Activated T-helper 9 cell treated with anti-CD3 and anti-CD28 coated beads, Interleukin-2, amount 50 U/mL, for 16 hours (primary cell): ENCODE results near the gene MARCHF7.
"Not testable (repeated sequence)": the region's sequence is repeated elsewhere in the genome, so short reads cannot be mapped to it uniquely, and the experiment has no call there.

Source experiments
- DNase-seq: peaks from one replicate; pipeline ENCODE4 v3.0.0-alpha.2; 2020; ENCODE audit warnings: low read depth

The MARCHF7 gene, protein sequence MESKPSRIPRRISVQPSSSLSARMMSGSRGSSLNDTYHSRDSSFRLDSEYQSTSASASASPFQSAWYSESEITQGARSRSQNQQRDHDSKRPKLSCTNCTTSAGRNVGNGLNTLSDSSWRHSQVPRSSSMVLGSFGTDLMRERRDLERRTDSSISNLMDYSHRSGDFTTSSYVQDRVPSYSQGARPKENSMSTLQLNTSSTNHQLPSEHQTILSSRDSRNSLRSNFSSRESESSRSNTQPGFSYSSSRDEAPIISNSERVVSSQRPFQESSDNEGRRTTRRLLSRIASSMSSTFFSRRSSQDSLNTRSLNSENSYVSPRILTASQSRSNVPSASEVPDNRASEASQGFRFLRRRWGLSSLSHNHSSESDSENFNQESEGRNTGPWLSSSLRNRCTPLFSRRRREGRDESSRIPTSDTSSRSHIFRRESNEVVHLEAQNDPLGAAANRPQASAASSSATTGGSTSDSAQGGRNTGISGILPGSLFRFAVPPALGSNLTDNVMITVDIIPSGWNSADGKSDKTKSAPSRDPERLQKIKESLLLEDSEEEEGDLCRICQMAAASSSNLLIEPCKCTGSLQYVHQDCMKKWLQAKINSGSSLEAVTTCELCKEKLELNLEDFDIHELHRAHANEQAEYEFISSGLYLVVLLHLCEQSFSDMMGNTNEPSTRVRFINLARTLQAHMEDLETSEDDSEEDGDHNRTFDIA

DNA sequence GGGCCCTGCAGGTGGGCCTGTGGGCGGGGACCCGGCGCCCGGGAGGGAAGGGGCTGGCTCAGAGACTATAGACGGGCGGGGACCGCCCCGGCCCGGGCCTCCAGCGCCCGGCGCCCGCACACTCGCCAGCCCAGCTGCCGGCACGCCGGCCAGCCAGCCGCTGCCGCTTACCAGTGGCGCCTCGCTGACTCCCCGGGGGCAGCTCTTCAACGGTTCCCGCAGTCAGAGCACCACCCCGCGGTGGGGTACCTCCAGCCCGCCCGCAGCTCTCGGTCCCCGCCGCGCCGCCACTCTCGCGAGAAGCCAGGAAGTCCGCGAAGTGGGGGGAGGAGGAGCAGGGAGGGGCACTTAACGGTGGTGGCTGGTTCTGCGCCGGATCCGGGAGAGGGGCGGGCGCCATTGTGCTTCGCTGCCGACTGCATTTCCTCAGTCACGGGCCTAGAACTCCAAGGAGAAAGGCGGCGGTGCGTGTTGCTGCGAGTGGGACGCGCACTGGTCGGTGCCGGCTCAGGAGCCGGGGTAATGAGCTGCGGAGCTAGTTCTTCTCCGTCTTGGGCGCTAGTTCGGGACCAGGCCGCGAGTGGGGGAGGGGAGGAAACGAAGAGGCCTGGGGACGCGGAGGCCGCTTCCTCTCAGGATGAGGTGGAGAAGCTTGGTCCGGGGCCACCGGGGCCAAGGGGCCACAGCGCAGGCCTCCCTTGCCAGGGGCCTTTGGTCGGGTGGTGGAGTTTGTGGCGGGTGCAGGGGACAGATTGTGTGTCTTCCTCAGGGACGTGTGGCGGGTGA, at the start of gene MARCHF7:
TSS of gene MARCHF7 (plus strand) at position 364 of the 786 bp plus-strand sequence. CDS start 16,517 bp downstream, outside the sequence.
- DNase-seq = peak; percentile 95

DNA sequence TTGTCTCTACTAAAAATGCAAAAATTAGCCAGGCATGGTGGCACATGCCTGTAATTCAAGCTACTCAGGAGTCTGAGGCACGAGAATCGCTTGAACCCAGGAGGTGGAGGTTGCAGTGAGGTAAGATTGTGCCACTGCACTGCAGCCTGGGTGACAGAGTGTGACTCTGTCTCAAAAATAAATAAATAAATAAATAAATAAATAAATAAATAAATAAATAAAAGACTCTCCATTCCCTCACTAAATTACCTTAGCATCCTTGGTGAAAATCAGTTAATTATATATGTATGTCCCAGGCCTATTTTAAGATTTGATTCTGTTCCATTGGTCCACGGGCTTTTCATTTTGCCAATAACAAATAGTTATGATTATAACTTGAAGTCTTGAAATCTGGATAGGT, 44.9 kb upstream of the MARCHF7 start:
- not testable (repeated sequence) for DNase-seq

DNA sequence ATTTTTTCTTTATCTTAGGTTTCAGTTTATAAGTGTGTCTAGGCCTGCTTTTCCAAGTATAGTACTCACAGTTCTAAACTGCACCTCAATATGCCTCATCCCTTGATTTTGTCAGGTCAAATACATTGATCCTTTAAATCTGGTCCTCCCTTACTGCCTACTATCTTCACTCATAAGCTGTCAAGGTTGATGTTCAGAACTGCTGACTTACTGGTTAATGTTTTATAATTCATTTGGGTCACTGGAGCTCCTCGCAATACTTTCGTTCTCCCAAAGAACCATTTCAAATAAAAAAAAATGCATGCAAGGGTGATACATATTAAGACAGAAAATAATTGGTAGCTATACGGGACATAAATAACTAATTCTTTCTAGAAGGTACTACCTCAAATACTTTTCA, 41.3 kb upstream of the MARCHF7 start:
- DNase-seq = no peak

DNA sequence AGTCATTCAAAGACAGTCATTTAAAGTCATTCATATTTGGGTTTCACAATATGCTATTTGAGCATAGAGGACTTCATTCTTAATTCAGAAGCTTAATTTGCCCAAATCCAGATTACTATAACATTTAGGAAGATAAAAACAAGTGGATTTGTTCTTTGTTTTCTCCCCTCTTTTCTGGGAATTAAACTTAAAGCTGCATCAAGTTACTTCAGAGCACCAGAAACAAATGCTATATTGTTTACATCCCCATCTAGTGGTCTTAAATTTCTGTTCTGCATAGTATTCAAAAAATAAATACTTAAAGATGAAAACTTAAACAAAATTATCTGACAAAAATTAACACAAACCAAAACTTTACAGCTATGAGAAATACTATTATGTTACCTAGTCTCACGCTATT, 34.7 kb upstream of the MARCHF7 start:
- no peak for DNase-seq

GRCh38 chr2:159680692-159681091, 31.6 kb upstream of the MARCHF7 start:
- DNase-seq = no peak

DNA sequence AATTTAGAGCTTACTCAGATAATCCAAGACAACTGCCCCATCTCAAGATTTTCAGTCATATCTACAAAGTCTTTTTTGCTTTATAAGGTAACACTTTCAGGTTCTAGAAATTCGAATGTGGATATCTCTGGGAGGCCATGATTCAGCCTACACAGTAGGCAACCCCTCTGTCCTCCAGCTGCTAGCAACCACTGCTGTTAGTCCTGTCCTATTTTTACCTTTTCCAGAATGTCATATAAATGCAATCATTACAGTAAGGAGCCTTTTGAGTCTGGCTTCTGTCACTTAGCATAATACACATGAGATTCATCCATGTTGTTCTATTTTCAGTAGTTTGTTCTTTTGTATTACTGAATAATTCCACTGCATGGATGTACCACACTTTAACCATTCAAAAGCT, 28.5 kb upstream of the MARCHF7 start:
- DNase-seq = no peak

DNA sequence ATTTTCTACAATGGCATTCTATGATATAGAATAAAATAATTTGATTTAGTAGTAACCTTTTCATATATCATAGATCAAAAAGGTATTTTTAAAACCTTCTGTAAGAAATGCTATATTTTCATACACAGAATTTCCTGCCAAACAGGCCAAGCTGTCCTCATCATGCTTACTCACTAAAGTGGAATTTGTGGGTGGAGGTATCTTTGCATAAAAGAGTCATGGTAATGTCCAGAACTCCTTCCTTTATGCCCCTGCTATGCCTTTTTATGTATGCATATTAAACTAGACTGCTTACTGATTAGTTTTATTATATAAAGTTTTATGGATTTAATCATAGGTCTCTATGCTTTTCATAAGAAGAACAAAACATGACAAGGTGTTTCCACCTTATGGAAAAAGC, 27.5 kb upstream of the MARCHF7 start:
- no peak for DNase-seq

- DNase-seq = no peak
Measured at GRCh38 chr2:159694500-159695040, 17.7 kb upstream of the MARCHF7 start.

DNA sequence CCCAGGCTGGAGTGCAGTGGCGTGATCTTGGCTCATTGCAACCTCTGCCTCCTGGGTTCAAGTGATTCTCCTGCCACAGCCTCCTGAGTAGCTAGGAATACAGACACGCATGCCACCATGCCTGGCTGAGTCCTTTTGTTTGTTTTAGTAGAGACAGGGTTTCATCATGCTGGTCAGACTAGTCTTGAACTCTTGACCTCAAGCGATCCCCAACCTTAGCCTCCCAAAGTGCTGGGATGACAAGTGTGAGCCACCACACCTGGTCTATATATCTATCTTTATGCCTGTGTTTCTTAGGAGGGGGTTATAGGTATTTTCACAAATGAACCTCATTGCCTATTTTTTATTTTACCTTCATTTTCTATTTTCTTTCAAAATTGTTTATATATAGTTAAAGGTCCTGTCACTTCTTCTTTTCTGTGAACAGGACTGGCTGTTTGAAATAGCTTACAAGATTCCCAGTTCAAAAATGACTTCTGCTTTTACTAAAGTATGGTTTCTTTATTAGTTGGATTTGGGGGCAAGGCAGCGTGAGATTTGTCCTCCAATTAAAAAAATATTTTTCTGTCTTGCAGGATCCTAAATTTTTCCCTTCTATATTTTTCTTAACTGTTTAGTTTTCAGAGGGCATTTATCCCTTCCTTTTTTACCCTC, 16.4 kb upstream of the MARCHF7 start:
- DNase-seq = no peak

- DNase-seq = no peak
Measured at GRCh38 chr2:159703491-159703890, 8.8 kb upstream of the MARCHF7 start.

DNA sequence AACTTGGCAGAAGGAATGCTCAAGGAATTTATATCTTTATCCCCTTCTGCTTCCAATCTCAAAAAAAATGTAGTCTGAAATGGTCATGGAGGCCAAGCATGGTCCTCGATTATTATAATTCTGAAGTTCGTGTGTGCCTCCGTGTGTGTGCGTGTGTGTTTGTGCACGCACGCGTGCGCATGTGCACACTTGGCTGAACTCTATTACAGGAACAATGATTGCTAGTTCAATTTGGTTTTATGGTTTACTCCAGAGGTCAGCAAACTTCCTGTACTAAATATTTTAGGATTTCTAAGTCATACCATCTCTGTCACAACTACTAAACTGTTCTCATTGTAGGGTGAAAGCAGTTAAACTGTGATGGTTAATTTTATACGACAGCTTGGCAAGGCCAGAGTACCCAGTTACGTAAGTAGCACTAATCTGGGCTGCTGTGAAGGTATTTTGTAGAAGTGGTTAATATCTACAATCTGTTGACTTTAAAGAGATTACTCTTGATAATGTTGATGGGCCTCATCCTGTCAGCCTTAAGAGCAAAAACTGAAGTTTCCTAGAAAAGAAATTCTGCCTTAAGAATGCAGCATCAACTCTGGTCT, 5.8 kb upstream of the MARCHF7 start:
- DNase-seq = no peak

DNA sequence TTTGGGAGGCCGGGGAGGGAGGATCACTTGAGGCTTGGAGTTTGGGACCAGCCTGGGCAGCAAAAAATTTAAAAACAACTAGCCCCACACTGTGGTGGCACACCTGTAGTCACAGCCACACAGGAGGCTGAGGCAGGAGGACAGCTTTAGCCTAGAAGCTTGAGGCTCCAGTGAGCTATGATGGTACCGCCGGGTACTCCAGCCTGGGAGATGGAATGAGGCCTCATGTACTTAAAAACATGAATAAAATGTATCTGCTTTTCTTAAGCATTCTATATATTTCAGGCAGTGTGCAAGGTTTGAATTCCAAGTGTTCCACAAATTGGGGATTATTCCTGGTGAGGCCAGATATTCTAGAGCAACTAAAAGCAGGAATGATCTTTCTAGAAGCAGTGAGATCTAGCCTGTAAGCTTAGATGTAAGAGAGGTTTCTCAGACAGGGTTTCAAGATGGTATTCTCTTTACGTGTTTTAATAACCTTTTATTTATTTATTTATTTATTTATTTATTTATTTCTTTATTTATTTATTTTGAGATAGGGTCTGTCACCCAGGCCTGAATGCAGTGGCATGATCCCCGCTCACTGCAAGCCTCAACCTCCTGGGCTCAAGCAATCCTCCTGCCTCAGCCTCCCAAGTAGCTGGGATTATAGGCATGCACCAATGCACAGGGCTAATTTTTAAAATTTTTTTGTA, 4.1 kb upstream of the MARCHF7 start:
- DNase-seq = no peak

DNA sequence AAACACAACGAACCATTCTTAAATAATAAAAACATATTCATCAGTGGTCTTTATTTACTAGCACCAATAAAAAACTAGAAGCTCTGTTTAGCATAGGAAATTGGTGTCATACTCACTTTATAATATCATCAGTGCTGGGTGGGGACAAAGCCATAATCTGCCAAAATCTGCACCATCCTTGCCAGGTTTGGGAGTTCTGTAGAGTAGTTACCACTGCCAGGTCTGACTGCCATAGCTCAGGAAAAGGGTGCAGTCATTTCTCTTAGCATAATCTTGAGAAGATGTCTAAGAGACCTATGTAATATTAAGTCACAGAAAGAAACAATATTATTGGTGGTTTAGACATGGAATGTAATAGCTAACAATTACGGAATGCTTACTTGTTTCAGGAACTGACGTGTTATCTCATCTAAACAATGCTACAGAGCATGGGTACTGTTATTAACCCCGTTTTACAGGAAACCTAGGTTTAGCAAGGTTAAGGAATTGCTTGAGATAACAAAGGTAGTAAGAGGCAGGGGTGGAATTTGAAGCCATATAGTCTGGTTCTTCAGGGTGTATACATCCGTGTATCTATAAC, 1.6 kb upstream of the MARCHF7 start:
- no peak for DNase-seq

DNA sequence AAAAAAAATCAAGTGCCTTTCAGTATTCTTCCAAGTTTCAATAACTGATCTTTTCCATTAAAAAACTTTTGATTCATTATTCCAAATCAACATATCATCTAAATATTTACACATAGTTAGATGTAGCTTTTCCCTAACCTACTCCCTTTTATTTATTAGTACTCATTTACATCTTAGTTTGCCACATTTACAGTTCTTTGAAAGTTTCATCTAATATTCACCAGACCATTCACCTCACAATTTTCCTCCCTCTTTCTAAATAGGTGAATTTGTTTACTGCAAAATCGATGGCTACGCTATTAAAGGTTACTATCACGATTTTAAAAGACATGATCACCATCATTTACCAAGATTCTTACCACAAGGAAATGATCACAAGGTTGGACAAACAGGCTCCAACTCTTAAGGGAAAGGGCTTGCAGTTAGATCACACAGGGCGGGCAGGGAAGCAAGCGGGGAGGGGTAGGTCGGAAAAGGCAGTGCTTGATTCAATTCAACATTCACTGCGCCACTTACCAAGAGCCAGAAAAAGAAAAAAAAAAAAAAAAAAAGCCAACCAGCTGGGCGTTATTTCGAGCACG, 654 bp upstream of the MARCHF7 start:
- no peak for DNase-seq

DNA sequence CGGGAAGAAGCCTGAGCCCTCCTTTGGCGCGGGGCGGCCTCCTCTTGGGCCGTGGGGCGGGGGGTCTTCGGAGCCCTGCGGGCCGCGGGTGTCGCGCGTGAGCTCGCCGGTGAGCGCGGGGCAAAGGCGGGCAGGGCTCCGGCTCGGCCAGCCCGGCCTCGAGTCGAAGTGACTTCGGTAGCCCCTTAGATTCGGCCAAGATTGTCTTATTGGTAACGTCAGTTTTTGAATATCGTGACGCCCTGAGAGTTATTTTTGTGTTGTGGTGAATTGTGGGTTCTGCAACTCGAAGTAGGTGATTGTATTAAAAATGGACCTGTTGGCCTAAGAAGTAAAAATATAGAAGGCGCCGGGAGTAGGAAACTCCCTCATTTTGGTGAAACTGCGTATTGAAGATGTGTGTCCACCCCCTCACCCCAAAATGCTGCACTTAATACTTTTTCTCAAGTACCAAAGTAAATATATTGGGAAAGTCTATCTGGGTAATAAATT, 669 bp downstream of the MARCHF7 start:
- no peak for DNase-seq

- no peak for DNase-seq
Measured at GRCh38 chr2:159713631-159714246, 1.4 kb downstream of the MARCHF7 start.

DNA sequence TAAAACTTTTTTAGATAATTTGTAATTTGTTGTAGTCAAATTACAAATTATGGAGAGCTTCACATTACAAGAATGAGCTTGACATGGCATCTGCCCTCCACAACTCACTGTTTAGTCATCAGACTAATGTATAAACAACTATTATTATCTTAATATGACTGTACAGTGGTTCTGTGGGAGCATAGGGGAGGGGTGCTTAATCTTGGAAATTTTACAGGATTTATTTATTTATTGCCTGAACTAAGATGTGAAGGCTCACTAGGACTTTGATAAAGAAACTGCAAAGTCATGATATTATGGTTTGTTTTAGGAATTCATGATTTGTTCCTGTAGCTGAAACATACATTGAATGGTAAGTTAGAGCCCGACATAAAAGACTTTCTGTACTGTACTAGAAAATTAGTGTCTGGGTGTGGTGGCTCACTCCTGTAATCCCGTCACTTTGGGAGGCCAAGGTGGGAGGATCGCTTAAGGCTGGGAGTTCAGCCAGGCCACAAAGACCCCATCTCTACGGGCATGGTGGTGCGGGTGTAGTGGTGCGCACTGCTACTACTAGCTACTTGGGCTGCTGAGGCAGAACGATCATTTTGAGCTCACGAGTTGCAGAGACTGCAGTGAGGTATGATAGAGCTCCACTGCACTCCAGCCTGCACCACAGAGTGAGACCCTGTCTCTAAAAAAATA, 2.1 kb downstream of the MARCHF7 start:
- no peak for DNase-seq

- no peak for DNase-seq
Measured at GRCh38 chr2:159715451-159715850, 3.1 kb downstream of the MARCHF7 start.

GRCh38 chr2:159716409-159716808, 4.1 kb downstream of the MARCHF7 start:
- DNase-seq = not testable (repeated sequence)
